NCI-H1105 (cell line): ENCODE measurements around the gene PTGES3.
A peak's percentile ranks its signal among the peaks of the same experiment; 100 is the strongest.
"Not testable (repeated sequence)": the region's sequence is repeated elsewhere in the genome, so short reads cannot be mapped to it uniquely, and the experiment has no call there.

Experiments
- DNase-seq: peaks from one replicate; lab custom pipeline; 2025; lab: John Stamatoyannopoulos, UW

The PTGES3 gene

DNA sequence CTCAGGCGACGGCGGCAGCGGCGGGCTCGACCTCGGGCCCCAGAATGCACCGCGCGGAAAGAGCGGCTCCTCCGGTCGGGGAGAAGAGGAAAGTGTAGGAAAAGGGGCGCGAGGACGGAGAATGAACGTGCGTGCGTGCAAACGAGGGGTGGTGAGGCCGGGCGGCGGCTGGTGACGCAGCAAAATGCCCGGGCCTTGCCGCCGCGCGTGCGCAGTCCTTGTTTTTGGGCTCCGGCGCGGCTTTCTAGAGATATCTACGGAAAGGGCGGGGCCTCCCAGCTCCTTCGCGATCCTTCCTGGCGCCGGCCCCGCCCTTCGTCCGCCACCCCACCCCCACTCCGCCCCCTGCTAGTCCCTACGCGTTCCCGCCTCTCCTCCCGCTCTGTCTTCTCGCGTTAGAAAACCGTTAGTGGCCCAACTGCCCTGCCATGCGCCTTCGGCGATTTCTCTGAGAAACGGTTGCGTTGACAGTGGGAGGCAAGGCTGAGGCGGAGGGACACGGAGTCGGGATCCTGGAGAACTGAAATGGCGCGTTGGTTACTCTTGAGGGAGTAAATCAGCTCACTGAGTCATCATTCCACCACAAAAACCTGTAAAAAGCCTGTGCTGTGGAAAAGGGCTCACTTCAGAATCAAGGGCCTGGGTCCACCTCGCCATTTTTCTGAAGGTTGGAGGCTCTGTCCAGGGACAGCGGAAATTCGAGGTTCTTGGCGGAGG, at the start of gene PTGES3:
TSS of gene PTGES3 (minus strand) at position 156 of the 717 bp plus-strand sequence. CDS start 285 bp downstream, outside the sequence.
- peak; percentile 91 for DNase-seq

DNA sequence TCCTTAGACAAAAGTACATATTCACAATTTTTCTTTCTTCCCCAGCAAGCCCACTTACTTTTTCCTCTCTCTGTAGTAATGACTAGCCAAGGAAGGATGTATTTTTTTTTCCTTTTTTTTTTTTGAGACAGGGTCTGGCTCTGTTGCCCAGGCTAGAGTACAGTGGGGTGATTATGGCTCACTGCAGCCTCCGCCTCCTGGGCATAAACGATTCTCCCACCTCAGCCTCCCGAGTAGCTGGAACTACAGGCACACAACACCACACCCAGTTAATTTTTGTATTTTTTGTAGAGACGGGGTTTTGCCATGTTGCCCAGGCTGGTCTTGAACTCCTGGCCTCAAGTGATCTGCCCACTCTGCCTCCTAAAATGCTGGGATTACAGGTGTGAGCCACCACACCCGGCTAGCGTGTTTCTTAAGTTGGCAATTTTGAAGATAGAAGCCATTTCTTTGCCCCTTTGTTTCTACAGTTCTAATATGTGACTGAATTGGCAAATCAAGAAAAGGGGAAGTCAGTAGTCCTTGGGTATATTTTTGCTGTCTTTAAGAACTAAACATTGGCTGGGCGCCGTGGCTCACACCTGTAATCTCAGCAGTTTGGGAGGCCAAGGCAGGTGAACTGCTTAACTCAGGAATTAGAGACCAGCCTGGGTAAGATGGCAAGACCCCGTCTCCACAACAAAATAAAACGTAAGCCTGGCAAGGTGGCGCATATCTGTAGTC, 40.2 kb upstream of the PTGES3 start:
- DNase-seq, result no peak

DNA sequence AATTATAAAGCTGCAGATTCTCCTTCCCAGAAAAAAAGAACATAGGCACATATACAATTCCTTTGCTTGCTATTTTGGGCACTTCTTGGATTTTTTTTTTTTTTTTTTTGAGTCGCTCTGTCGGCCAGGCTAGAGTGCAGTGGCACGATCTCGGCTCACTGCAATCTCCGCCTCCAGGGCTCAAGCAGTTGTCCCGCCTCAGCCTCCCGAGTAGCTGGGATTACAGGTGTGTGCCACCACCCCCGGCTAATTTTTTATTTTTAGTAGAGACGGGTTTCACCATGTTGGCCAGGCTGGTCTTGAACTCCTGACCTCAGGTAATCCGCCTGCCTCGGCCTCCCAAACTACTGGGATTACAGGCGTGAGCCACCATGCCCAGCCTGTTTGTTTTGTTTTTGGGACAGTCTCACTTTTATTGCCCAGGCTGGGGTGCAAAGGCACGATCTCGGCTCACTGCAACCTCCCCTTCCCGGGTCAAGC, 38.2 kb upstream of the PTGES3 start:
- DNase-seq, result not testable (repeated sequence)

DNA sequence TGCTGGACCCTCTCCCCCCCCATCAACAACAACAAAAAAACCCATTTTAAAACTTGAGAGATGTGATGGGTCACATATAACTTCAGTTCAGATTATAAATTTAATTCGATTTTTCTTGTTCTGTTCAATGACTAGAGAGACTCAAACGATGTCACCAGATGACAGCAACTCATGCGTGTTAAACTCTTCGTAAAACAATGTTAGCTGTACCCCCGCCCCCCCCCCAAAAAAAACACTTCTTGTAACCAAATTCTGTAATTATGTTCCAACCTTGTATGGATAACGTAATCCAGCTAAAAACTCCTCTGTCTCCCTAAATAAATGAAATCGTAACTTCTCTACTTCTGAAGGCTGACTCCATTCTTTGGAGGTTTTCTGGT, 37.6 kb upstream of the PTGES3 start:
- no peak for DNase-seq

GRCh38 chr12:56724972-56725722, 37.1 kb upstream of the PTGES3 start, which contains the start of gene NACA:
NACA (minus strand) TSS chr12:56725299; CDS start chr12:56724521, 778 bp downstream.
- peak; percentile 87 for DNase-seq

DNA sequence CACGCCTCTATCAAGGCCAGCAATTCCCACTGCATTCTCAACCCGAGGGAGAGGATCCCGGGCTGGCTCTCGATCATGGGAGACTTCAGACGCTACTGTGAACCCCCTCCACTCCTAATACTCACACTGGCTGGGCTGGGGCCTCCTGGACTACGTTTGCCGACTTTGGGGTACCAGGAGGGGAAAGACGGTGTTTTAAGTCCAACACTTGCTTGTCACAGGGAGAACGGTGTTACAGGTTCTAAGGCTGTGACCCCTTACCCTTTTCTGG, 36.6 kb upstream of the PTGES3 start:
- no peak for DNase-seq

DNA sequence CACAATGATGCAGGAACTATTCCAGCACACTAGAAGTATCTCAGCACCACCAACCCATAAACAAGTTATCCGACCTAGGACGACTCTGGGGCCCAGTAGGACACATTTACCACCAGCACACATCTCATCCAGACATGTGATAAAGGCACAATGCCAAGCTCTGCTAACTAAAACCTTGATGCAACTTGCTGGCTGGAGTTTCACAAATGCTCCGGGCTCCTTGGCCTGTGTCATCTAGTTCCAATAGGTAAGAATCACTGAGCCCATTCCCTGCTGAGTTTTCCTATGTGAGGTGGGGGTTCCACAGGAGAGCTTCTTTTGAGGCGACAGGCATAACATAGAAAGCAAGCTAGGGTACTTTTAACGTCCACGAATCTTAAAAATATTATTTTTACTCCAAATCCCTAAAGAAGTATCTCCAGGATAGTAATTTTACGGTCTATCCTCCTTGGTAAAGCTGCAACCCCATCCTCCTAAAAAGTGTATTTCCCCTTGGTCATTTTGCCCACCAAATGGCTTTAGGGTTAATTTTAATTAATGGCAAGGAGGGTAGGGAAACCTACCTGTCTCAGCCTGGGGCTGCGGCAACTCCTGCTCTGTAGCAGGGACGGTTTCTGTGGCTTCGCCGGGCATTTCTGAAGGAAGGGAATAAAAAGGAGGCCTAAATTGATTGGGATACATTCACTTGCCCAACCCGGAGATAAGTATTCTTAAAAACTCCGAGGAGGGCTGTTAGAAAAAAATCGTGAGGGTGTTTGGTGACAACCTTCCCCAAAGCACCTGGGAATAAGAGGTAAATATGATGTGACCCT, 36.0 kb upstream of the PTGES3 start:
- no peak for DNase-seq

DNA sequence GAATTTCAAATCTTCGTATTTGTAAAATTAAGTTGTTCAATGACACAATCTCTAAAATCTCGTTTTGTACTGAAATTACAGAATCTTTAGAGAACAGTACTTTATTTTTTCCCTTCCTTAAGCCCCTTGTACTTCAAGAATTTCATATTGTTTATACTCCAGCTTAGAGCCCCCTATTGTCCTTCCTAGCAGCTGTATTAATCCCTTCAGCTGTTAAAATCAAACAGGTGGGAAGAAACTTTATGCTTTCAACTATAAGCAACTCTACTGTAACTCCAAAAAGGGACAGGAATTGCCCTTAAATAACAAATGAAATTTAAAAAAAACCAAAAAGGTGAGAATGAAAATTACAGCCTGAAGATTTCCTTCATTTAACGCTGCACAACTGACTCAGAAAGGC, 35.3 kb upstream of the PTGES3 start:
- no peak for DNase-seq

- no peak for DNase-seq
Measured at GRCh38 chr12:56722832-56723231, 34.7 kb upstream of the PTGES3 start.

DNA sequence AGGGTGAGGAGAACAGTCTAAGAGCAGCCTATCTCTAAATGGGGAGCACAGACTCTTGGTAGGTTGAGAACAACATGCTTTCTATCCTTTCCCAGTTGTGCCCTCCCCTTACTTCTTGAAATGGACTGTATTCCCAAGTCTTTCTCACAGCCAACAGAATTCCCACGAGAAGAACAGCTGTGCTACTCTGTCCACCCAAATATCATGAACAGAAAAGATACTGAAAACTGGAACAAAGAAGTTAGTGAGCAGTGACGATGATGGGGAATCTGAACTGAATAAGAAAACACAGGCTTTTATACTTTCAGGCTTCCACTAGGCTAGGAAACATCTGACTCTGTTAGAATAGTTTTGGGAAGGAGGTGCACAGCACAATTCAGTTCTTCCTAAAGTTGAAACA, 33.6 kb upstream of the PTGES3 start:
- DNase-seq, result no peak

- DNase-seq, result no peak
Measured at GRCh38 chr12:56721216-56721615, 33.1 kb upstream of the PTGES3 start.

- no peak for DNase-seq
Measured at GRCh38 chr12:56720731-56721151, 32.7 kb upstream of the PTGES3 start.

DNA sequence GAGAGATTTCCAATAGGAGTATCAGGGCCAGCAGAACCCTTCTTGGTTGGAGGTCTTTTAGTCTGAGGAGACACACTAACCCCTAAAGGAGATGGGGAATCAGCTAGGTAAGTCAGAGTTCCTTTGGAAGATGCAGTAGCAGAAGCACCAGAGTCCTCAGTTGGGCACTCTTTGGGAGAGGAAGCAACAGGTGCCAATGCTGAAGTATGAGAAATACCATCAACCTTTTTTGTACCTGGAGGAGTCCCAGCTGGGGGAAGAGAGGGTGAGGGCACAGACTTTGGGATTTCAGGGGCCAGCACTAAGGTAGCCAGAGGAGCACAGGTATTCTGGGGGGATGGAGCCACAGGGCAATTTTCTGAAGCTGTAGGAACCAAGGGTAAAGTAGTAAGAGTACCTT, 31.0 kb upstream of the PTGES3 start:
- DNase-seq, result no peak

DNA sequence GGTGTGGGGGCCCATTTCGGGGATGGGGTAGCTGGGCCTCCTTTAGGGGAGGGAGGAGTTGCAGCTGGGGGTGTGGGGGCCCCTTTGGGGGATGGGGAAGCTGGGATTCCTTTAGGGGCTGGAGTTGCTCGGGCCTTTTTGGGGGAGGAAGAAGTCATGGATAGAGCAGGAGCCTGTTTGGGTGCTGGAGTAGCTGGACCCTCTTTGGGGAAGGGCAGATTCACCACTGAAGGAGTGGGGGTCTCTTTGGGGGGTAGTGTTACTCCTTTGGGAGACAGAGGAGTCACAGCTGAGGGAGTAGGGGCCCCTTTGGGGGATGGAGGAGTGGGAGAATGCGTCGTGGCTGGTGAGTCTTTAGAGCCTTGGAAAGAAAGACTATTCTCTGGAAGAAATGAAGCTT, 30.6 kb upstream of the PTGES3 start:
- no peak for DNase-seq

DNA sequence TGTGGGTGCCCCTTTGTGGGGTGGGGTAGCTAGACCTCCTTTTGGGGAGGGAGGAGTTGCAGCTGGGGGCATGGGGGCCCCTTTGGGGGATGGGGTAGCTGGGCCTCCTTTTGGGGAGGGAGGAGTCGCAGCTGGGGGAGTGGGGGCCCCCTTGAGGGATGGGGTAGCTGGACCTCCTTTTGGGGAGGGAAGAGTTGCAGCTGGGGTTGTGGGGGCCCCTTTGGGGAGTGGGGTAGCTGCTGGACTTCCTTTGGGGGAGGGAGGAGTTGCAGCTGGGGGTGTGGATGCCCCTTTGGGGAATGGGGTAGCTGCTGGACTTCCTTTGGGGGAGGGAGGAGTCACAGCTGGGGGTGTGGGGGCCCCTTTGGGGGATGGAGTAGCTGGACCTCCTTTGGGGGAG, 30.1 kb upstream of the PTGES3 start:
- no peak for DNase-seq

DNA sequence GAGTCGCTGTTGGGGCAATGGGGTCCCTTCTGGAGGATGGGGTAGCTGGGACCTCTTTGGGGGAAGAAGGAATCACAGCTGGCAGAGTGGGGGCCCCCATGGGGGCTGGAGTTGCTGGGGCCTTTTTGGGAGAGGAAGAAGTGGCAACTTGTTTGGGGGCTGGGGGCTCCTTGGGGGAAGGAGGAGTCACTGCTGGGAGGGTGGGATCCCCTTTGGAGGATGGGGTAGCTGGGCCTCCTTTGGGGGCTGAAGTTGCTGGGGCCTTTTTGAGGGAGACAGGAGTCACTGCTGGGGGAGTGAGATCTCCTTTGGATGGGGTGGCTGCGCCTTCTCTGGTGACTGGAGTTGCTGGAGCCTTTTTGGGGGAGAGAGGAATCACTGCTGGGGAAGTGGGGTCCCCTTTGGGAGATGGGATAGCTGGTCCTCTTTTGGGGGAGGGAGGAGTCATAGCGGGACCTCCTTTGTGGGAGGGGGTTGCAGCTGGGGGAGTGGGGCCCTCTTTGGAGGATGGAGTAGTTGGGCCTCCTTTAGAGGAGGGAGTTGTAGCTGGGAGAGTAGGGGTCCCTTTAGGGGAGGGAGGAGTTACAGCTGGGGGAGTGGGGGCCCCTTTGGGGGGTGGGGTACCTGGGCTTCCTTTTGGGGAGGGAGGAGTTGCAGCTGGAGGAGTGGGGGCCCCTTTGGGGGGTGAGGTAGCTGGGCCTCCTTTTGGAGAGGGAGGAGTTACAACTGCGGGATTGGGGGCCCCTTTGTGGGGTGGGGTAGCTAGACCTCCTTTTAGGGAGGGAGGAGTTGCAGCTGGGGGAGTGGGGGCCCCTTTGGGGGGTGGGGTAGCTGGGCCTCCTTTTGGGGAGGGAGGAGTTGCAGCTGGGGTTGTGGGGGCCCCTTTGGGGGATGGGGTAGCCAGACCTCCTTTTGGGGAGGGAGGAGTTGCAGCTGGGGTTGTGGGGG, 29.1 kb upstream of the PTGES3 start:
- DNase-seq, result no peak

GRCh38 chr12:56716458-56716857, 28.4 kb upstream of the PTGES3 start:
- DNase-seq, result no peak

DNA sequence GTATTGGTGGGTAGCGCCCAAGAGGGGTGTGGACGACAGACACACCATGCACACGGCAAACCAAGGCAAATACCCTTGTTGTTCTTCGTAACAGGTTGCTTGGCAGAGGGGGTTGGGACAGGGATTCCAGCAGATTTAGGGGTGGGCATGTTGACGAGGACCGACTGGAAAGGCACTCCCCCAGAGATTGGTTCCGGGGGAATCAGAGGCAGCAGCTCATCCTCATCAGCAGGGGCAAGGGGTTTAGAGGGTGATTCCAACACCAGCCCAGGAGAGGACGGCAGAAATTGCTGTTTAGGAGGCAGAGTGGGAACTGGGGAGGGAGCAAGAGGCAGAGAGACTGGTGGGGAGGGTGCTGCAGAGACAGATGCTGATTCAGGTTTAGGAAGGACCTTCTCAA, 27.7 kb upstream of the PTGES3 start:
- no peak for DNase-seq

GRCh38 chr12:56714431-56714929, 26.4 kb upstream of the PTGES3 start:
- DNase-seq, result no peak

- no peak for DNase-seq
Measured at GRCh38 chr12:56713345-56713744, 25.3 kb upstream of the PTGES3 start.
